KMS-11 (cell line): ENCODE measurements around the gene KCTD6.

Experiments
- H2AFZ ChIP-seq: fragments of 200-600 bp; sonication (generic); 2 replicates; pipeline ENCODE4 v1.6.1; 2016; ENCODE audit warnings: antibody characterized with exemption, mixed run types, low read depth
- H3K27ac ChIP-seq: fragments of 200-600 bp; sonication (generic); 2 replicates; pipeline ENCODE4 v1.6.1; 2016; ENCODE audit warnings: mild to moderate bottlenecking, mixed run types
- H3K27me3 ChIP-seq: fragments of 200-600 bp; sonication (generic); 2 replicates; pipeline ENCODE4 v1.6.1; 2017; ENCODE audit warnings: mild to moderate bottlenecking, low read depth, mixed run types, moderate library complexity; ENCODE audit not compliant: insufficient read depth
- H3K36me3 ChIP-seq: fragments of 200-600 bp; sonication (generic); 2 replicates; pipeline ENCODE4 v1.6.1; 2017; ENCODE audit warnings: mild to moderate bottlenecking, mixed run types; ENCODE audit not compliant: insufficient read depth
- H3K4me1 ChIP-seq: fragments of 200-600 bp; sonication (generic); 2 replicates; pipeline ENCODE4 v1.6.1; 2016; ENCODE audit warnings: mild to moderate bottlenecking, low read depth, mixed run types; ENCODE audit not compliant: poor library complexity, severe bottlenecking
- H3K4me2 ChIP-seq: fragments of 200-600 bp; sonication (generic); 2 replicates; pipeline ENCODE4 v1.7.0; 2016; ENCODE audit warnings: mild to moderate bottlenecking, mixed run types
- H3K4me3 ChIP-seq: fragments of 200-600 bp; sonication (generic); IDR thresholded peaks from 2 replicates; pipeline ENCODE4 v1.6.1; 2017; ENCODE audit warnings: low read depth, low read length, mixed read lengths; ENCODE audit not compliant: insufficient read depth
- H3K79me2 ChIP-seq: fragments of 200-600 bp; sonication (generic); 2 replicates; pipeline ENCODE4 v1.6.1; 2016; ENCODE audit warnings: low read depth, mixed run types; ENCODE audit not compliant: insufficient read depth
- H3K9ac ChIP-seq: fragments of 200-600 bp; sonication (generic); 2 replicates; pipeline ENCODE4 v1.6.1; 2016; ENCODE audit warnings: mild to moderate bottlenecking, mixed run types
- H4K20me1 ChIP-seq: fragments of 200-600 bp; sonication (generic); 2 replicates; pipeline ENCODE4 v1.6.1; 2016; ENCODE audit warnings: mild to moderate bottlenecking, mixed run types; ENCODE audit not compliant: insufficient read depth
- TF ChIP-seq, protein P1 (sequence below): fragments of 200-600 bp; sonication (generic); conservative IDR thresholded peaks from 2 replicates; pipeline ENCODE4 v1.6.1; 2017; ENCODE audit warnings: low read depth, mild to moderate bottlenecking, antibody characterized with exemption, low read length, moderate library complexity, mixed read lengths

Gene KCTD6

DNA sequence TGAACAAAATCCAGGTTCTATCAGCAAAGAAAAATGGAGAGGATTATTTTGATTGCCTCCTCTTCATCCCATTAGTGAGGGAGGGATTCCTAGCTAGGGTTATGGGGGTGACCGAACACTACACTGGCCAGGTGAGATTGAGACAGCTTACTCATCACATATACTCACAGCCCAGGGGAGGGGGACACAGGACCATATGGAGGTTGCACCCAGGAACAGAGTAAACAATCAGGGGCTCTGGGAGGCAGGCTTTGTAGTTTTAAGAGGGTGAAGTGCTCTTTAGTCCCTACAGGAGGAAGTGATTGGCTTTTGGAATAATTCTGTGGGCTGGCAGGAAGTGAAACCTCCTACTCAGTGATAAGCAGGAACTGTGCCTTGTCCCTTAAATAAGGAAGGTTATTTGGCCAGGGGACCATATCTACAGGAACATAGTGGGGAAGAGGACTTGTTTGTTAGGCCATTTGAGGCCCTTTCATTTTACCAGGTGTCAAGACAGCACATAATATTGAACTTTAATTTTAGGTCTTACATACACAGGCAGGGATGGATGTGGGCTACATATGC lies 17.5 kb upstream of the KCTD6 start:
- Histone ChIP-seq H3K79me2 (no peaks in the 10 kb centered on the region), H3K36me3 (no peaks in the 10 kb centered on the region), H3K4me1 (peaks cover 43% of the 10 kb centered on the region), H3K27ac (no peak overlapping the region), H3K27me3 (no peaks in the 10 kb centered on the region), H2AFZ (no peak overlapping the region), H3K9ac (no peak overlapping the region), H3K4me2 (no peak overlapping the region), H4K20me1 (no peaks in the 10 kb centered on the region), H3K4me3 (no peak overlapping the region)
- TF ChIP-seq, protein P1, sequence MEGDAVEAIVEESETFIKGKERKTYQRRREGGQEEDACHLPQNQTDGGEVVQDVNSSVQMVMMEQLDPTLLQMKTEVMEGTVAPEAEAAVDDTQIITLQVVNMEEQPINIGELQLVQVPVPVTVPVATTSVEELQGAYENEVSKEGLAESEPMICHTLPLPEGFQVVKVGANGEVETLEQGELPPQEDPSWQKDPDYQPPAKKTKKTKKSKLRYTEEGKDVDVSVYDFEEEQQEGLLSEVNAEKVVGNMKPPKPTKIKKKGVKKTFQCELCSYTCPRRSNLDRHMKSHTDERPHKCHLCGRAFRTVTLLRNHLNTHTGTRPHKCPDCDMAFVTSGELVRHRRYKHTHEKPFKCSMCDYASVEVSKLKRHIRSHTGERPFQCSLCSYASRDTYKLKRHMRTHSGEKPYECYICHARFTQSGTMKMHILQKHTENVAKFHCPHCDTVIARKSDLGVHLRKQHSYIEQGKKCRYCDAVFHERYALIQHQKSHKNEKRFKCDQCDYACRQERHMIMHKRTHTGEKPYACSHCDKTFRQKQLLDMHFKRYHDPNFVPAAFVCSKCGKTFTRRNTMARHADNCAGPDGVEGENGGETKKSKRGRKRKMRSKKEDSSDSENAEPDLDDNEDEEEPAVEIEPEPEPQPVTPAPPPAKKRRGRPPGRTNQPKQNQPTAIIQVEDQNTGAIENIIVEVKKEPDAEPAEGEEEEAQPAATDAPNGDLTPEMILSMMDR: no peak

DNA sequence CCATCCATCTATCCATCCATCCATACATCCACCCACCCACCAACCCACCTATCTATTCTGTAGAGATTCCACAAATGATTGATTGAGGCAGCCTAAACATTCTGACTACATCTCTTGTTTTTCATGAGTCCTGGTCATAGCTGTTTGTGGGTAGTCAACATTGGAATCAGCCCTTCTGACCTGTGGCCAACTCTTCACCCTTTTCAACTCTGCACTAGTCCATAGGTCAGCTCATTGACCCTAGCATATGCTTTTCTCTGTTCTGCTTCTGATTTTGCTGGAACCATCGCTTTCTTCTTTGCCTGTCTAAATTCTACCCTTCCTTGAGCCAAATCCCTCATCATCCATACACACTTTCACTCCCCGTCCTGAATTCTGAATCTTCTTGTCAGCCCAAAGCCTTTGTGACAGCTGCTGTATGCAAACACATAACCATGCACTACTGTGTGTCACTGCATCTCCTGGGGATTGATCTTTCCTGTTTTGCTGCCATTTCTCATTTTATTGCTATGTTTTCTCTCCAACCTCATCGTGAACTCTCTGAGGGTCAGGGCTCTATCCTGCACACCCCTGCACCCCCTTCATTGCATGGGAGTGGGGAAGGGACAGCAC lies 16.8 kb upstream of the KCTD6 start:
- H3K79me2 ChIP-seq: no peaks in the 10 kb centered on the region
- H4K20me1 ChIP-seq: no peaks in the 10 kb centered on the region
- no peak overlapping the region for H3K9ac ChIP-seq
- TF ChIP-seq, protein P1: no peak
- no peaks in the 10 kb centered on the region for H3K36me3 ChIP-seq
- peaks cover 40% of the 10 kb centered on the region for H3K4me1 ChIP-seq
- no peak overlapping the region for H3K4me3 ChIP-seq
- H2AFZ ChIP-seq: no peak overlapping the region
- no peak overlapping the region for H3K27ac ChIP-seq
- no peak overlapping the region for H3K4me2 ChIP-seq
- H3K27me3 ChIP-seq: no peaks in the 10 kb centered on the region

DNA sequence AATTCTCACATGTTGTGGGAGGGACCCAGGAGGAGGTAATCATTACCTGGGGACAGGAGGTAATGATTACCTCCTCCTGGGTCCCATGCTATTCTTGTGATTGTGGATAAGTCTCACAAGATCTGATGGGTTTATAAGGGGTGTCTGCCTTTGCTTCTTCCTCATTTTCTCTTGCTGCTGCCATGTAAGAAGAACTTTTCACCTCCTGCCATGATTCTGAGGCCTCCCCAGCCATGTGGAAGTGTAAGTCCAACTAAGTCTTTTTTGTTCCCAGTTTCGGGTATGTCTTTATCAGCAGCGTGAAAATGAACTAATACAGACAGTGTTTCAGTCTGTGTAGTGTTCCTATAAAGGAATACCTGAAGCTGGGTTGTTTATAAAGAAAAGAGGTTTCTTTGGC lies 13.1 kb upstream of the KCTD6 start:
- TF ChIP-seq, protein P1: no peak
- Histone ChIP-seq H3K27me3 (no peaks in the 10 kb centered on the region), H3K27ac (no peak overlapping the region), H2AFZ (no peak overlapping the region), H3K4me1 (peaks cover 28% of the 10 kb centered on the region), H3K36me3 (no peaks in the 10 kb centered on the region), H3K4me2 (no peak overlapping the region), H4K20me1 (no peaks in the 10 kb centered on the region), H3K79me2 (no peaks in the 10 kb centered on the region), H3K4me3 (no peak overlapping the region), H3K9ac (no peak overlapping the region)

DNA sequence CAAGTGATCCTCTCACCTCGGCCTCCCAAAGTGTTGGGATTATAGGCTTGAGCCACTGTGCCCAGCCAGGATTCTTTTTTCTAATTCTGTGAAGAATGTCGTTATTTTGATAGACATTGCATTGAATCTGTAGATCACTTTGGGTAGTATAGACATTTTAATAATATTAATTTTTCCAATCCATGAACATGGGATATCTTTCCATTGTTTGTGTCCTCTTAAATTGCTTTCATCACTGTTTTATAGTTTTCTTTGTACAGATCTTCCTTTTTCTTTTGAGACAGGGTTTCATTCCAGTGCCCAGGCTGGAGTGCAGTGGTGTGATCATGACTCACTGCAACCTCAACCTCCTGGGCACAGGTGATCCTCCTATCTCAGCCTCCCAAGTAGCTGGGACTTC lies 11.6 kb upstream of the KCTD6 start:
- H4K20me1 ChIP-seq: no peaks in the 10 kb centered on the region
- no peak overlapping the region for H3K27ac ChIP-seq
- no peak overlapping the region for H3K4me2 ChIP-seq
- no peaks in the 10 kb centered on the region for H3K36me3 ChIP-seq
- H3K27me3 ChIP-seq: no peaks in the 10 kb centered on the region
- no peak overlapping the region for H3K9ac ChIP-seq
- TF ChIP-seq, protein P1: no peak
- H3K4me3 ChIP-seq: no peak overlapping the region
- no peak overlapping the region for H2AFZ ChIP-seq
- peaks cover 20% of the 10 kb centered on the region for H3K4me1 ChIP-seq
- no peaks in the 10 kb centered on the region for H3K79me2 ChIP-seq
